Spleen (tissue), 7 donors: ENCODE measurements around the gene SNRNP70.

Experiments
- POLR2AphosphoS5 ChIP-seq, 3 donors: sonication (generic); formaldehyde crosslinking; IDR thresholded peaks; one replicate each; pipeline ENCODE4 v1.5.1; 2017; ENCODE audit warnings: antibody characterized with exemption in 3 of 3
- TF ChIP-seq, protein P1 (sequence below), 11 experiments: fragments of 200-600 bp in 7 of 11; fragments of 450-650 bp in 4 of 11; sonication (generic) in 4 of 11; IDR thresholded peaks in 8 of 11; conservative IDR thresholded peaks in 3 of 11; 1 replicate in 7 of 11; 2 replicates in 4 of 11; pipeline versions ENCODE4 v1.4.0 to v1.8.0; 2016 to 2021; ENCODE audit warnings: antibody characterized with exemption in 11 of 11, inconsistent platforms in 4 of 11, mild to moderate bottlenecking in 1 of 11
- donor health status: DM: no; HTN: no; CAD: no; lungs with moderate emphysema.
- donor health status: DM: no; HTN: no; CAD: no.
- donor health status: DM: no; HTN: no; CAD: no.

GRCh38 chr19:49111218-49111998 is 26.2 kb downstream of the SNRNP70 start:
- TF ChIP-seq, protein P1, sequence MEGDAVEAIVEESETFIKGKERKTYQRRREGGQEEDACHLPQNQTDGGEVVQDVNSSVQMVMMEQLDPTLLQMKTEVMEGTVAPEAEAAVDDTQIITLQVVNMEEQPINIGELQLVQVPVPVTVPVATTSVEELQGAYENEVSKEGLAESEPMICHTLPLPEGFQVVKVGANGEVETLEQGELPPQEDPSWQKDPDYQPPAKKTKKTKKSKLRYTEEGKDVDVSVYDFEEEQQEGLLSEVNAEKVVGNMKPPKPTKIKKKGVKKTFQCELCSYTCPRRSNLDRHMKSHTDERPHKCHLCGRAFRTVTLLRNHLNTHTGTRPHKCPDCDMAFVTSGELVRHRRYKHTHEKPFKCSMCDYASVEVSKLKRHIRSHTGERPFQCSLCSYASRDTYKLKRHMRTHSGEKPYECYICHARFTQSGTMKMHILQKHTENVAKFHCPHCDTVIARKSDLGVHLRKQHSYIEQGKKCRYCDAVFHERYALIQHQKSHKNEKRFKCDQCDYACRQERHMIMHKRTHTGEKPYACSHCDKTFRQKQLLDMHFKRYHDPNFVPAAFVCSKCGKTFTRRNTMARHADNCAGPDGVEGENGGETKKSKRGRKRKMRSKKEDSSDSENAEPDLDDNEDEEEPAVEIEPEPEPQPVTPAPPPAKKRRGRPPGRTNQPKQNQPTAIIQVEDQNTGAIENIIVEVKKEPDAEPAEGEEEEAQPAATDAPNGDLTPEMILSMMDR (IDR thresholded peaks at IDR 0.05 in 8 of 11, conservative IDR thresholded peaks at IDR 0.05 in 3 of 11) = no peak
- no peak for TF ChIP-seq POLR2AphosphoS5 (IDR thresholded peaks at IDR 0.05)
